Endodermal cell (in vitro differentiated cells): Measurements from ENCODE around the gene EFNA2. TPM values are rescaled to one million over a fixed set of nuclear protein-coding genes. Genes with fewer than 3 reads are reported as not detected.

Experiments
- DNase-seq: peaks from one replicate; pipeline ENCODE4 v3.0.0-alpha.2; 2017
- H3K27ac ChIP-seq: 2 replicates; pipeline ENCODE4 v1.5.1; 2013; ENCODE audit warnings: mild to moderate bottlenecking, low read depth, low read length, moderate library complexity
- H3K27me3 ChIP-seq: 2 replicates; pipeline ENCODE4 v1.6.1; 2013; ENCODE audit warnings: mild to moderate bottlenecking, low read length, moderate library complexity; ENCODE audit not compliant: insufficient read depth, control insufficient read depth, poor library complexity, severe bottlenecking
- H3K36me3 ChIP-seq: 2 replicates; pipeline ENCODE4 v1.7.0; 2013; ENCODE audit warnings: mild to moderate bottlenecking, low read length, moderate library complexity; ENCODE audit not compliant: control insufficient read depth, insufficient read depth
- H3K4me1 ChIP-seq: one replicate; pipeline ENCODE4 v1.7.0; 2013; ENCODE audit warnings: low read length; ENCODE audit not compliant: control insufficient read depth, insufficient read depth
- H3K4me3 ChIP-seq: 2 replicates; pipeline ENCODE4 v1.5.1; 2013; ENCODE audit warnings: mild to moderate bottlenecking, low read length, moderate library complexity
- H3K9ac ChIP-seq: 2 replicates; pipeline ENCODE4 v1.6.1; 2013; ENCODE audit warnings: mild to moderate bottlenecking, low read length, moderate library complexity; ENCODE audit not compliant: poor library complexity, severe bottlenecking; ENCODE audit errors: extremely low read depth
- H3K9me3 ChIP-seq: 2 replicates; pipeline ENCODE4 v1.6.1; 2013; ENCODE audit warnings: mild to moderate bottlenecking, low read length, moderate library complexity; ENCODE audit not compliant: control insufficient read depth
- H3K27ac Mint-ChIP-seq: 2 replicates; pipeline ENCODE4 v1.8.0; 2020; ENCODE audit warnings: mixed read lengths
- H3K27me3 Mint-ChIP-seq: 2 replicates; pipeline ENCODE4 v1.8.0; 2021; ENCODE audit warnings: mild to moderate bottlenecking, mixed read lengths; ENCODE audit not compliant: insufficient read depth
- H3K36me3 Mint-ChIP-seq: 2 replicates; pipeline ENCODE4 v1.8.0; 2020; ENCODE audit warnings: low read depth, mixed read lengths
- H3K4me1 Mint-ChIP-seq: 2 replicates; pipeline ENCODE4 v1.8.0; 2020; ENCODE audit warnings: mixed read lengths
- H3K4me3 Mint-ChIP-seq: 2 replicates; pipeline ENCODE4 v1.8.0; 2020; ENCODE audit warnings: mild to moderate bottlenecking, moderate library complexity, mixed read lengths
- H3K9me3 Mint-ChIP-seq: 2 replicates; pipeline ENCODE4 v1.8.0; 2020; ENCODE audit warnings: mild to moderate bottlenecking, mixed read lengths
- WGBS, 2 experiments: methylation state at CpG; one replicate each; pipeline versions ENCODE4 v1.1.5 to v1.1.7; 2013; ENCODE audit warnings: missing lambda C conversion rate in 2 of 2, mixed read lengths in 1 of 2; ENCODE audit not compliant: insufficient coverage in 1 of 2, insufficient read length in 1 of 2; 5-methylcytosine and 5-hydroxymethylcytosine counted together
- total RNA-seq, 2 donors: library from RNA; stranded (reverse); fragmentation: NEBNext Ultra II Directional in 1 of 2; extraction: Animal tissue kit (Norgen Biotek cat#: 25700) in 1 of 2; gene quantifications; 2 replicates in 1 of 2; 3 replicates in 1 of 2; pipeline ENCODE4 v1.2.1, GENCODE V29; 2021
- TF ChIP-seq, protein P1 (sequence below): fragments of 200-600 bp; sonication (generic); conservative IDR thresholded peaks from 2 replicates; pipeline ENCODE4 v1.5.0; 2021; ENCODE audit warnings: antibody characterized with exemption, mild to moderate bottlenecking

The EFNA2 gene
- total RNA-seq, 2 donors from 2014 or later: 28.6 to 30.7 TPM

DNA sequence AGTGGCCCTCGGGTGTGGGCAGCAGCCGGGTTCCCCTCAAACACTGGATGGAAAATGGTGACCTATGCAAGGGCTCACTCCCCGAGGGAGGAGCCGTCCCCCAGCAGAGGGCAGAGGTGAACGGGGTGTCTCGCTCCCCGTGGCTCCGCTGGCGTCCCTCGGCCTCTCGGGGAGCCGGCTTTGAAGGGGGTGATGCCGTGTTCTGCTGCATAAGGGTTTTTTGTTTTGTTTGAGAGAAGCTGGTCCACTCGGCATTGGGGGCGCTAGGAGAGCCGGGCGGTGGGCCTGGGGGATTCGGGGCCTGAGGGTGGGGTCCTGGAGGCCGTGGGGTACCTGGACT lies 4.0 kb downstream of the EFNA2 start:
- DNase-seq: no peak
- H3K27me3 Mint-ChIP-seq: peaks cover 10% of the 10 kb centered on the region
- no peaks in the 10 kb centered on the region for H3K36me3 ChIP-seq
- H3K9me3 ChIP-seq: no peaks in the 10 kb centered on the region
- peaks cover 7% of the 10 kb centered on the region for H3K4me1 ChIP-seq
- peaks cover 5% of the 10 kb centered on the region for H3K4me1 Mint-ChIP-seq
- TF ChIP-seq, protein P1, sequence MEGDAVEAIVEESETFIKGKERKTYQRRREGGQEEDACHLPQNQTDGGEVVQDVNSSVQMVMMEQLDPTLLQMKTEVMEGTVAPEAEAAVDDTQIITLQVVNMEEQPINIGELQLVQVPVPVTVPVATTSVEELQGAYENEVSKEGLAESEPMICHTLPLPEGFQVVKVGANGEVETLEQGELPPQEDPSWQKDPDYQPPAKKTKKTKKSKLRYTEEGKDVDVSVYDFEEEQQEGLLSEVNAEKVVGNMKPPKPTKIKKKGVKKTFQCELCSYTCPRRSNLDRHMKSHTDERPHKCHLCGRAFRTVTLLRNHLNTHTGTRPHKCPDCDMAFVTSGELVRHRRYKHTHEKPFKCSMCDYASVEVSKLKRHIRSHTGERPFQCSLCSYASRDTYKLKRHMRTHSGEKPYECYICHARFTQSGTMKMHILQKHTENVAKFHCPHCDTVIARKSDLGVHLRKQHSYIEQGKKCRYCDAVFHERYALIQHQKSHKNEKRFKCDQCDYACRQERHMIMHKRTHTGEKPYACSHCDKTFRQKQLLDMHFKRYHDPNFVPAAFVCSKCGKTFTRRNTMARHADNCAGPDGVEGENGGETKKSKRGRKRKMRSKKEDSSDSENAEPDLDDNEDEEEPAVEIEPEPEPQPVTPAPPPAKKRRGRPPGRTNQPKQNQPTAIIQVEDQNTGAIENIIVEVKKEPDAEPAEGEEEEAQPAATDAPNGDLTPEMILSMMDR: no peak
- no peak overlapping the region for H3K4me3 Mint-ChIP-seq
- no peak overlapping the region for H3K9ac ChIP-seq
- H3K36me3 Mint-ChIP-seq: no peaks in the 10 kb centered on the region
- no peaks in the 10 kb centered on the region for H3K27me3 ChIP-seq
- H3K9me3 Mint-ChIP-seq: no peaks in the 10 kb centered on the region
- no peak overlapping the region for H3K4me3 ChIP-seq
- no peak overlapping the region for H3K27ac ChIP-seq
- WGBS, 2 experiments: 95% methylated on average over 17 to 19 of the region's 19 CpGs
- H3K27ac Mint-ChIP-seq: no peak overlapping the region

DNA sequence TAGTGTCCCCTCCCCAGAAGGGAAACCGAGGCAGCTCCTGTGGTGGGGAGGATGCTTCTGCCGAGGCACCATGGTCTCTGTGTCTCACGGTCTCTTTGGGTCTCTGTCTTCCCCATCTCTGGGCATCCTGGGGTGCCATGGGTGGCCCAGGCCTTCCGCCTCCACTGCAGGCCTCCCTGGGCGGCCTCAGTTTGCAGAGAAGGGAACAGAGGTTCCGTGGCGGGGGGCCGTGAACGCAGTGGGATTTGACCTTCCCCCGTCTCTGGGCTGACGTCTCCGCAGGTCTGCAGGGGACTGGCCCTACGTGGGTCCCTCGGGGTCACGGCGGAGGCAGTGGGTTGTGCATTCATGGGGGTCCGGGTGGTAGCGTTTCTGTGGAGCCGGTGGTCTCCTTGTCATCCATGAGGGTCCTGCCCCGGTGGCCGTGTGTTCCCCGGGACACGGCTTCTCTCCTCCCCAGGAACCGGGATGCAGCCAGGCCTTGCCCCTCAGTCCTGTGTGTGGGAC lies 4.6 kb downstream of the EFNA2 start:
- DNase-seq: no peak
- H3K4me3 ChIP-seq: no peak overlapping the region
- H3K27ac Mint-ChIP-seq: no peak overlapping the region
- TF ChIP-seq, protein P1: no peak
- H3K9me3 Mint-ChIP-seq: no peaks in the 10 kb centered on the region
- no peaks in the 10 kb centered on the region for H3K9me3 ChIP-seq
- H3K4me1 Mint-ChIP-seq: no peaks in the 10 kb centered on the region
- no peak overlapping the region for H3K9ac ChIP-seq
- H3K27me3 ChIP-seq: no peaks in the 10 kb centered on the region
- WGBS, 2 experiments: 92 to 94% methylated on average over 16 to 24 of the region's 24 CpGs
- H3K36me3 Mint-ChIP-seq: no peaks in the 10 kb centered on the region
- H3K27ac ChIP-seq: no peak overlapping the region
- no peak overlapping the region for H3K4me3 Mint-ChIP-seq
- peaks cover 6% of the 10 kb centered on the region for H3K4me1 ChIP-seq
- H3K27me3 Mint-ChIP-seq: peaks cover 6% of the 10 kb centered on the region
- no peaks in the 10 kb centered on the region for H3K36me3 ChIP-seq

DNA sequence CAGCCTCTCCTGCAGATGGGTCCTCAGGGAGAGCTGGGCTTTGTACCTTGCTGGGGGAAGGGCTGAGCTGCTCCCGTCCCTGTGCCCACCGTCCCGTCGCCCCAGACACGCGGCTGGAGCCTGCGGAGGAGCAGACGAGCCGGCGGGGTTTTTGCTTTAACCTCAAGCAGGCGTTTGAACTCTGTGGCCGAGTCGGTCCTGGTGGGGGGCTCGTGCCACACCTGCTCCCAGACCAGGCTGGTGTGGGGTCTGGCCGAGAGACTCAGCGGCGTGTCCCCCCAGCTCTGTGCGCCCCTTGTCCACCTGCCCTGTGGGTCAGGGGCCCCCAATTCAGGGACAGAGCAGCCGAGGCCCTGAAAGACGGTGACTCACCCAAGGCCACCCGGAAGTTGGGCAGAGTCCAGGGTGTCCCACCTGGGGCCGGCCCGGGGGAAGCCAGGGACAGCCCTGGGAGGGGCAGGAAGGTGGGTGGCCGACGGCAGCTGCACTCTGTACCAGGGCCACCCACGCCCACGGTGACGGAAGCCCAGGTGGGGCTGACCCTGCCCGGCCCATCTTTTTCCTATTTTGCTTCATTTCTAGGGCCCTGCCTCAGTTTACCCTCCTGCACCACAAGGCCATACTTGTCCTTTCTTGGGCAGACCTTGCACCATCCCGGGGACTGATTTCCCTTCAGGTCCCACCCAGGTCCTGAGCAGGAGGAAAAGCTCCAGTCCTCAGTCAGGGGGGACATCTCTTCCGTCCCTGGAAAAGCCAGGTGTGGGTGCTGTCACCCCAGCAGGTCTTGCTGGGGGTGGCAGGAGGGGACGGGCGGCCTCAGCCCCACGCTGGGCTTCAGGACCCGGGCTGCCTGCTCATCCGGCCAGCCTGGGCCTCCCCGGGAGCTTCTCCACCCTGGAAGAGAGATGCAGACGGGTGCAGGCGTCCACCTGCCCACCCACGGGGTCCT lies 5.3 kb downstream of the EFNA2 start:
- WGBS, 2 experiments: 92% methylated on average over 17 to 40 of the region's 40 CpGs
- TF ChIP-seq, protein P1: no peak
- Mint-ChIP-seq H3K36me3 (no peaks in the 10 kb centered on the region), H3K4me3 (no peak overlapping the region), H3K4me1 (no peaks in the 10 kb centered on the region), H3K27me3 (peaks cover 6% of the 10 kb centered on the region), H3K9me3 (no peaks in the 10 kb centered on the region), H3K27ac (no peak overlapping the region)
- Histone ChIP-seq H3K27ac (no peak overlapping the region), H3K4me1 (peaks cover 6% of the 10 kb centered on the region), H3K9ac (no peak overlapping the region), H3K4me3 (no peak overlapping the region), H3K36me3 (no peaks in the 10 kb centered on the region), H3K27me3 (no peaks in the 10 kb centered on the region), H3K9me3 (no peaks in the 10 kb centered on the region)
- no peak for DNase-seq
